ENCODE results near the gene NCBP3.

Gene NCBP3

GRCh38 chr17:3886776-3887175, 40.7 kb upstream of the NCBP3 start:
- Histone ChIP-seq H3K4me3 (ENCODE audit: low read depth, low read length) (no peak overlapping the region), H3K4me1 (ENCODE audit: control insufficient read depth, insufficient read depth, low read length) (peaks cover 35% of the 10 kb centered on the region), H3K36me3 (ENCODE audit: control insufficient read depth in 2 of 2, insufficient read depth in 1 of 2, low read length in 2 of 2) (peaks cover 4 to 43% of the 10 kb centered on the region in 2 experiments), H3K9me3 (ENCODE audit: control insufficient read depth, insufficient read depth, low read depth, low read length) (no peaks in the 10 kb centered on the region), H3K27ac (ENCODE audit: extremely low read depth, low read depth, low read length) (no peak overlapping the region)
- ChIA-PET CTCF (interaction anchor here (0.7 kb wide), 2 partner anchors 14 to 526 kb away, joined by 3 read pairs; no protein-coding TSS in a partner anchor), POLR2A (no interaction called here)
- TF ChIP-seq SP7 (tag by site-specific recombination; IDR thresholded peaks at IDR 0.05) (no peak), ZNF10 (tag by site-specific recombination; IDR thresholded peaks at IDR 0.05) (no peak), PRDM2 (tag by site-specific recombination; IDR thresholded peaks at IDR 0.05; ENCODE audit: borderline replicate concordance) (no peak), ZBTB49 (tag by site-specific recombination; IDR thresholded peaks at IDR 0.05; ENCODE audit: low read depth) (no peak), IKZF3 (tag by site-specific recombination; IDR thresholded peaks at IDR 0.05) (no peak), ZNF324 (tag by site-specific recombination; IDR thresholded peaks at IDR 0.05) (no peak), FEZF1 (tag by site-specific recombination; IDR thresholded peaks at IDR 0.05) (no peak), ZNF239 (tag by site-specific recombination; IDR thresholded peaks at IDR 0.05) (no peak), YY2 (tag by site-specific recombination; IDR thresholded peaks at IDR 0.05) (no peak), ZNF157 (tag by site-specific recombination; IDR thresholded peaks at IDR 0.05) (no peak)

- Histone ChIP-seq H3K36me3 (ENCODE audit: control insufficient read depth in 2 of 2, insufficient read depth in 1 of 2, low read length in 2 of 2) (peaks cover 4 to 51% of the 10 kb centered on the region in 2 experiments), H3K9me3 (ENCODE audit: control insufficient read depth, insufficient read depth, low read depth, low read length) (no peaks in the 10 kb centered on the region), H3K4me3 (ENCODE audit: low read depth, low read length) (no peak overlapping the region), H3K27ac (ENCODE audit: extremely low read depth, low read depth, low read length) (no peak overlapping the region), H3K4me1 (ENCODE audit: control insufficient read depth, insufficient read depth, low read length) (peaks cover 29% of the 10 kb centered on the region)
- POLR2A ChIA-PET = no interaction called here
- CTCF ChIA-PET = interaction anchor here (1.1 to 2.0 kb wide), 2 partner anchors 25 to 149 kb away, joined by 3 to 5 read pairs; no protein-coding TSS in a partner anchor
- TF ChIP-seq ZNF660 (tag by site-specific recombination; IDR thresholded peaks at IDR 0.05) (0 out of 2 replicates have a peak, but pooled peaks have one; percentile 41), SP7 (tag by site-specific recombination; IDR thresholded peaks at IDR 0.05) (0 out of 2 replicates have a peak, but pooled peaks have one; percentile 38), ZNF221 (tag by site-specific recombination; IDR thresholded peaks at IDR 0.05; ENCODE audit: borderline replicate concordance) (no peak), ZSCAN30 (tag by site-specific recombination; IDR thresholded peaks at IDR 0.05) (no peak), ZNF311 (tag by site-specific recombination; IDR thresholded peaks at IDR 0.05; ENCODE audit: borderline replicate concordance) (no peak), BCL11B (tag by site-specific recombination; IDR thresholded peaks at IDR 0.05; ENCODE audit: low read depth) (no peak), KLF17 (tag by site-specific recombination; IDR thresholded peaks at IDR 0.05) (peak; percentile 68), ZNF843 (tag by site-specific recombination; IDR thresholded peaks at IDR 0.05) (no peak), ZIC2 (tag by site-specific recombination; IDR thresholded peaks at IDR 0.05) (peak; percentile 62), ZNF600 (tag by site-specific recombination; IDR thresholded peaks at IDR 0.05) (peak; percentile 87), ZNF692 (tag by site-specific recombination; IDR thresholded peaks at IDR 0.05) (no peak), KLF9 (tag by site-specific recombination; IDR thresholded peaks at IDR 0.05; ENCODE audit: low read depth) (no peak), KLF7 (tag by site-specific recombination; IDR thresholded peaks at IDR 0.05; ENCODE audit: borderline replicate concordance) (no peak), HOXA7 (CRISPR knock-in tag; IDR thresholded peaks at IDR 0.05; ENCODE audit: borderline replicate concordance) (no peak), AEBP2 (tag by site-specific recombination; IDR thresholded peaks at IDR 0.05; ENCODE audit: borderline replicate concordance) (no peak)
Measured at GRCh38 chr17:3885970-3886369, 39.9 kb upstream of the NCBP3 start.

All from HEK293 (cell line).